ENCODE data around the gene IL19. TPM values are rescaled to one million over a fixed set of nuclear protein-coding genes. Genes with fewer than 3 reads are reported as not detected.

The IL19 gene
- total RNA-seq, 1 donor from 2014 or later: not detected

- H2AFZ ChIP-seq (replicated peaks): no peak overlapping the region
- no peaks in the 10 kb centered on the region for H3K4me1 ChIP-seq
- Mint-ChIP-seq H3K9me3 (no peaks in the 10 kb centered on the region), H3K27me3 (ENCODE audit: insufficient read depth, low read depth) (peaks cover 2% of the 10 kb centered on the region), H3K27ac (no peak overlapping the region), H3K4me1 (peaks cover 5% of the 10 kb centered on the region), H3K36me3 (no peaks in the 10 kb centered on the region), H3K4me3 (no peak overlapping the region)
- DNase-seq (ENCODE audit: low spot score): no peak
- H4K20me1 ChIP-seq (ENCODE audit: low read depth): no peaks in the 10 kb centered on the region
- TF ChIP-seq CTCF (IDR thresholded peaks at IDR 0.05): no peak
- no peak for TF ChIP-seq EZH2 (IDR thresholded peaks at IDR 0.05)
- no peak for TF ChIP-seq EZH2phosphoT487 (IDR thresholded peaks at IDR 0.05)
- no peak overlapping the region for H3K27ac ChIP-seq
- H3K79me2 ChIP-seq (ENCODE audit: low read depth): no peaks in the 10 kb centered on the region
- H3K36me3 ChIP-seq: no peaks in the 10 kb centered on the region
- no peaks in the 10 kb centered on the region for H3K9me3 ChIP-seq (ENCODE audit: low read depth)
- no peak overlapping the region for H3K4me2 ChIP-seq
- no peaks in the 10 kb centered on the region for H3F3A ChIP-seq (ENCODE audit: low read depth)
- no peak overlapping the region for H3K4me3 ChIP-seq
- no peaks in the 10 kb centered on the region for H3K27me3 ChIP-seq
- no peak overlapping the region for H3K9ac ChIP-seq
Measured at GRCh38 chr1:206786212-206786886, 15.8 kb downstream of the IL19 start.

DNA sequence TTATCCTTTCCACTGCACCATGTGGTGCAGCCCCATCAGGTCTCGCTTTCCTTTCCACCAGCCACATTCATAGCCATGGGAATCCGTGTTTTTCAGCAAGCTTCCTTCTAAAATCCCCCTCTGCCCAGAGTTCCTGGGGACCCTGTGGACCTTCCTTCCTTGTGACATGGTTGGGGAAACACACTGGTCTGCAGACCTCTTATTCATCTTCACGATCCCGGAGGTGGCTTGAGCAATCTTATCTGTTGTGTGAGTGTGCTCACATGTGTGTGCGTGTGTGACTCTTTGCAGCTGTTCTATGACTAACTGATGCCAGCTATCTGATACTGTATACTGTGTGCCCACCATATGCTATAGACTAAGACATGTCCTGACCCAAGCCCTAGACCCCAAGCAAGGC, 17.3 kb downstream of the IL19 start:
- H3K9ac ChIP-seq: no peak overlapping the region
- no peaks in the 10 kb centered on the region for H3K9me3 Mint-ChIP-seq

GRCh38 chr1:206788487-206789050, 18.0 kb downstream of the IL19 start:
- H3K27me3 Mint-ChIP-seq (ENCODE audit: insufficient read depth, low read depth): peaks cover under 1% of the 10 kb centered on the region
- H2AFZ ChIP-seq (replicated peaks): no peak overlapping the region
- no peaks in the 10 kb centered on the region for H3F3A ChIP-seq (ENCODE audit: low read depth)
- no peak overlapping the region for H3K27ac ChIP-seq
- no peaks in the 10 kb centered on the region for H3K4me1 ChIP-seq
- H3K4me2 ChIP-seq: no peak overlapping the region
- H3K27ac Mint-ChIP-seq: no peak overlapping the region
- H3K9me3 ChIP-seq (ENCODE audit: low read depth): no peaks in the 10 kb centered on the region
- H3K4me3 ChIP-seq: no peak overlapping the region
- no peaks in the 10 kb centered on the region for H3K36me3 Mint-ChIP-seq
- H3K9me3 Mint-ChIP-seq: no peaks in the 10 kb centered on the region
- peaks cover 5% of the 10 kb centered on the region for H3K4me1 Mint-ChIP-seq
- no peaks in the 10 kb centered on the region for H3K27me3 ChIP-seq
- no peaks in the 10 kb centered on the region for H3K36me3 ChIP-seq
- H3K9ac ChIP-seq: no peak overlapping the region
- no peaks in the 10 kb centered on the region for H3K79me2 ChIP-seq (ENCODE audit: low read depth)
- TF ChIP-seq EZH2 (IDR thresholded peaks at IDR 0.05): no peak
- no peak for TF ChIP-seq EZH2phosphoT487 (IDR thresholded peaks at IDR 0.05)
- TF ChIP-seq CTCF (IDR thresholded peaks at IDR 0.05): no peak
- H4K20me1 ChIP-seq (ENCODE audit: low read depth): no peaks in the 10 kb centered on the region
- no peak for DNase-seq (ENCODE audit: low spot score)
- no peak overlapping the region for H3K4me3 Mint-ChIP-seq

More for the DNA sequence above, 17.3 kb downstream of the IL19 start:
- Histone ChIP-seq H3K79me2 (ENCODE audit: low read depth) (no peaks in the 10 kb centered on the region), H3K4me3 (no peak overlapping the region), H4K20me1 (ENCODE audit: low read depth) (no peaks in the 10 kb centered on the region), H3K36me3 (no peaks in the 10 kb centered on the region), H3K27me3 (no peaks in the 10 kb centered on the region), H2AFZ (replicated peaks) (no peak overlapping the region), H3K4me2 (no peak overlapping the region), H3K4me1 (no peaks in the 10 kb centered on the region), H3K27ac (no peak overlapping the region), H3F3A (ENCODE audit: low read depth) (no peaks in the 10 kb centered on the region), H3K9me3 (ENCODE audit: low read depth) (no peaks in the 10 kb centered on the region)
- H3K4me1 Mint-ChIP-seq: peaks cover 5% of the 10 kb centered on the region
- no peak for DNase-seq (ENCODE audit: low spot score)
- H3K4me3 Mint-ChIP-seq: no peak overlapping the region
- H3K27ac Mint-ChIP-seq: no peak overlapping the region
- no peaks in the 10 kb centered on the region for H3K36me3 Mint-ChIP-seq
- H3K27me3 Mint-ChIP-seq (ENCODE audit: insufficient read depth, low read depth): no peaks in the 10 kb centered on the region
- no peak for TF ChIP-seq CTCF (IDR thresholded peaks at IDR 0.05)
- TF ChIP-seq EZH2phosphoT487 (IDR thresholded peaks at IDR 0.05): no peak
- no peak for TF ChIP-seq EZH2 (IDR thresholded peaks at IDR 0.05)
